Upper lobe of right lung (tissue), 1 donor: ENCODE measurements around the gene ALS2. TPM values are rescaled to one million over a fixed set of nuclear protein-coding genes. Genes with fewer than 3 reads are reported as not detected.

Source experiments
- ATAC-seq: fragments of 200-7000 bp; cut with Tn5 transposase; one replicate; pipeline ENCODE4 v1.9.1; 2020; ENCODE audit warnings: mild to moderate bottlenecking, moderate library complexity
- DNase-seq: peaks from one replicate; pipeline ENCODE4 v3.0.0-alpha.2; 2020
- H3K27ac ChIP-seq: fragments of 200-600 bp; one replicate; pipeline ENCODE4 v1.8.0; 2022
- H3K27me3 ChIP-seq: fragments of 200-600 bp; one replicate; pipeline ENCODE4 v1.8.0; 2022; ENCODE audit warnings: mild to moderate bottlenecking
- H3K36me3 ChIP-seq: fragments of 200-600 bp; one replicate; pipeline ENCODE4 v1.8.0; 2022
- H3K4me1 ChIP-seq: fragments of 200-600 bp; one replicate; pipeline ENCODE4 v1.8.0; 2022
- H3K4me3 ChIP-seq: fragments of 200-600 bp; one replicate; pipeline ENCODE4 v1.8.0; 2022; ENCODE audit warnings: mild to moderate bottlenecking
- H3K9me3 ChIP-seq: fragments of 200-600 bp; one replicate; pipeline ENCODE4 v1.8.0; 2022
- intact Hi-C: fragments of 100-400 bp; cut with DNase I; formaldehyde crosslinking; loops from one replicate; pipeline ENCODE4 v1.11.0; 2022
- total RNA-seq: library from RNA; stranded (reverse); fragmentation: NEBNext Ultra II Directional; extraction: Animal tissue kit (Norgen Biotek cat#: 25700); gene quantifications from one replicate; pipeline ENCODE4 v1.2.1, GENCODE V29; 2021
- TF ChIP-seq, protein P1 (sequence below): fragments of 200-600 bp; IDR thresholded peaks from one replicate; pipeline ENCODE4 v1.8.0; 2022; ENCODE audit warnings: antibody characterized with exemption
- donor health status: DM: no; HTN: yes; CAD: no; lungs with severe emphysema.

The ALS2 gene
- total RNA-seq, 1 donor from 2014 or later = 26.2 TPM

GRCh38 chr2:201712726-201713125, 68.0 kb downstream of the ALS2 start:
- no peak overlapping the region for H3K4me3 ChIP-seq
- no peaks in the 10 kb centered on the region for H3K9me3 ChIP-seq
- H3K27ac ChIP-seq = no peak overlapping the region
- intact Hi-C loops = no loop called here
- H3K27me3 ChIP-seq = no peaks in the 10 kb centered on the region
- DNase-seq = no peak
- no peak for ATAC-seq
- no peaks in the 10 kb centered on the region for H3K4me1 ChIP-seq
- TF ChIP-seq, protein P1, sequence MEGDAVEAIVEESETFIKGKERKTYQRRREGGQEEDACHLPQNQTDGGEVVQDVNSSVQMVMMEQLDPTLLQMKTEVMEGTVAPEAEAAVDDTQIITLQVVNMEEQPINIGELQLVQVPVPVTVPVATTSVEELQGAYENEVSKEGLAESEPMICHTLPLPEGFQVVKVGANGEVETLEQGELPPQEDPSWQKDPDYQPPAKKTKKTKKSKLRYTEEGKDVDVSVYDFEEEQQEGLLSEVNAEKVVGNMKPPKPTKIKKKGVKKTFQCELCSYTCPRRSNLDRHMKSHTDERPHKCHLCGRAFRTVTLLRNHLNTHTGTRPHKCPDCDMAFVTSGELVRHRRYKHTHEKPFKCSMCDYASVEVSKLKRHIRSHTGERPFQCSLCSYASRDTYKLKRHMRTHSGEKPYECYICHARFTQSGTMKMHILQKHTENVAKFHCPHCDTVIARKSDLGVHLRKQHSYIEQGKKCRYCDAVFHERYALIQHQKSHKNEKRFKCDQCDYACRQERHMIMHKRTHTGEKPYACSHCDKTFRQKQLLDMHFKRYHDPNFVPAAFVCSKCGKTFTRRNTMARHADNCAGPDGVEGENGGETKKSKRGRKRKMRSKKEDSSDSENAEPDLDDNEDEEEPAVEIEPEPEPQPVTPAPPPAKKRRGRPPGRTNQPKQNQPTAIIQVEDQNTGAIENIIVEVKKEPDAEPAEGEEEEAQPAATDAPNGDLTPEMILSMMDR = no peak
- peaks cover 74% of the 10 kb centered on the region for H3K36me3 ChIP-seq

DNA sequence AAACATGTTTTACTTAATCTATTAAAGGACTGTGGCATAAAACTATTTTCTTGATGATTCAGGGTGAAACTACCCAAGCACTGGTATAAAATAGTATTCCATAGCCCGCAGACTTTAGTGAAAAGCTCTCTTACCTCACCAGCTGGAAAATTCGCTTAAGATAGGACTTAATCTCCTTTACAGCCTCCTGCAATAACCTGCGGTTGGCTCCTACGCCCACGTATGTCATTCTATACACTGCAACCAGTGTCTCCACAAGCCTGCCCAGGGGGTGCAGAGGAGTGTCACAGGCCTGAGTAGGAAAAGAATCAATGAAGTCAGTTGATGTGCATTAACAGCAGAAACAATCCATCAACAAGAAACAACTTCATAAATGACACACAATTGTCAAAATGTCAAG, 71.0 kb downstream of the ALS2 start:
- no peak overlapping the region for H3K4me3 ChIP-seq
- ATAC-seq = no peak
- DNase-seq = no peak
- peaks cover 77% of the 10 kb centered on the region for H3K36me3 ChIP-seq
- H3K4me1 ChIP-seq = no peaks in the 10 kb centered on the region
- intact Hi-C loops = no loop called here
- no peak overlapping the region for H3K27ac ChIP-seq
- H3K27me3 ChIP-seq = no peaks in the 10 kb centered on the region
- no peaks in the 10 kb centered on the region for H3K9me3 ChIP-seq
- TF ChIP-seq, protein P1 = no peak

DNA sequence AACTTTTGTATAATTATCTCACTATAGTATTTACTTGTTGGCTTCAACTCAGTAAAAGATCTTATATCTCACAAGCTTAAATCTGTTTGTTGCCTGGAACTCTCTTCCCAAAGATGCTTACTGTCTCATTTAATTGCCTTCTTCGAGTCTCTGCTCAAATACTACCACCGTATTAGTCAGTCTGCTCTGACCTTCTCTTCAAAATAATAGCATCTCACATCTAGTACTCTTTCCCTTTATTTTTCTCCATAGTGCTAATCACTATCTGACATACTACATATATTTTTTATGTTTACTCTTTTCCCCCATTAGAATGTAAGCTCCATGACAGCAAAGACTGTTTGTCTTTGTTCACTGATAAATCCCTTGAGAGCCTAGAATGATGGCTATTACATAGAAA, 71.7 kb downstream of the ALS2 start:
- Histone ChIP-seq H3K4me1 (no peaks in the 10 kb centered on the region), H3K27ac (no peak overlapping the region), H3K27me3 (no peaks in the 10 kb centered on the region), H3K9me3 (no peaks in the 10 kb centered on the region), H3K4me3 (no peak overlapping the region), H3K36me3 (peaks cover 77% of the 10 kb centered on the region)
- TF ChIP-seq, protein P1 = no peak
- intact Hi-C loops = no loop called here
- DNase-seq (no peak), ATAC-seq (no peak)

- DNase-seq (no peak), ATAC-seq (no peak)
- Histone ChIP-seq H3K4me1 (no peaks in the 10 kb centered on the region), H3K27ac (no peak overlapping the region), H3K4me3 (no peak overlapping the region), H3K9me3 (no peaks in the 10 kb centered on the region), H3K27me3 (no peaks in the 10 kb centered on the region), H3K36me3 (peaks cover 81% of the 10 kb centered on the region)
- TF ChIP-seq, protein P1 = no peak
- intact Hi-C loops = no loop called here
Observed at GRCh38 chr2:201707753-201708152, 73.0 kb downstream of the ALS2 start.

- intact Hi-C loops = no loop called here
- ATAC-seq = no peak
- Histone ChIP-seq H3K36me3 (peaks cover 86% of the 10 kb centered on the region), H3K4me3 (no peak overlapping the region), H3K9me3 (no peaks in the 10 kb centered on the region), H3K27ac (no peak overlapping the region), H3K27me3 (no peaks in the 10 kb centered on the region), H3K4me1 (no peaks in the 10 kb centered on the region)
- TF ChIP-seq, protein P1 = no peak
- no peak for DNase-seq
Observed at GRCh38 chr2:201707142-201707541, 73.6 kb downstream of the ALS2 start.

DNA sequence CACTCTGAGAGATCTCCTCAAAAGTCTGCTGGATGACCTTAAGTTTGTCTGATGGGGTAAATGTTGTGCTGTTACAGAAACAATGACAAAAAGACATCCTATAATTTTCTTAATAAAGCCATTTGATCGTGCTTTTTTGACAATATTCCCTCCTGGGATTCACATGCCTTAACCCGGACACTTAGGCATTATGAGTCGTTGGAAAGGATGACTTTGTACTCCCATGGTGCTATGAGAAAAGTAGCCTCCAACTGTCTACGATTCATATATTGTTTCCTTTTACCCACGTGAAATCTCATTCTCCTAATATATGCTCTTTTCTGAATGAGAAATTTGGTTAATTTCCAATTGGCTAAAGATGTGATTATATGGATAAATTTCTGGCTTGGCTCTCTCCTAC, 76.2 kb downstream of the ALS2 start:
- ATAC-seq = no peak
- intact Hi-C loops = no loop called here
- DNase-seq = no peak
- TF ChIP-seq, protein P1 = no peak
- no peaks in the 10 kb centered on the region for H3K27me3 ChIP-seq
- H3K4me1 ChIP-seq = no peaks in the 10 kb centered on the region
- peaks cover 92% of the 10 kb centered on the region for H3K36me3 ChIP-seq
- no peak overlapping the region for H3K27ac ChIP-seq
- H3K9me3 ChIP-seq = no peaks in the 10 kb centered on the region
- H3K4me3 ChIP-seq = no peak overlapping the region
